HepG2 (cell line): Measurements from ENCODE around the gene SEMA3E.

ENCODE experiments used
- FOSL2 ChIP-seq: sonication (generic); formaldehyde crosslinking; IDR thresholded peaks from 2 replicates; pipeline ENCODE4 v1.4.0; 2020; ENCODE audit warnings: missing genetic modification reagents
- JUN ChIP-seq: sonication (generic); formaldehyde crosslinking; IDR thresholded peaks from 2 replicates; pipeline ENCODE4 v1.4.0; 2020; ENCODE audit warnings: mild to moderate bottlenecking, missing genetic modification reagents
- TF ChIP-seq, protein P1 (sequence below): sonication (generic); formaldehyde crosslinking; IDR thresholded peaks from 2 replicates; pipeline ENCODE4 v1.5.0; 2020; ENCODE audit warnings: mild to moderate bottlenecking, missing genetic modification reagents, moderate library complexity

GRCh38 chr7:83413424-83413823 is 235.5 kb downstream of the SEMA3E start:
- no peak for TF ChIP-seq JUN (CRISPR knock-in tag)
- TF ChIP-seq FOSL2 (CRISPR knock-in tag) = no peak
- TF ChIP-seq, protein P1, sequence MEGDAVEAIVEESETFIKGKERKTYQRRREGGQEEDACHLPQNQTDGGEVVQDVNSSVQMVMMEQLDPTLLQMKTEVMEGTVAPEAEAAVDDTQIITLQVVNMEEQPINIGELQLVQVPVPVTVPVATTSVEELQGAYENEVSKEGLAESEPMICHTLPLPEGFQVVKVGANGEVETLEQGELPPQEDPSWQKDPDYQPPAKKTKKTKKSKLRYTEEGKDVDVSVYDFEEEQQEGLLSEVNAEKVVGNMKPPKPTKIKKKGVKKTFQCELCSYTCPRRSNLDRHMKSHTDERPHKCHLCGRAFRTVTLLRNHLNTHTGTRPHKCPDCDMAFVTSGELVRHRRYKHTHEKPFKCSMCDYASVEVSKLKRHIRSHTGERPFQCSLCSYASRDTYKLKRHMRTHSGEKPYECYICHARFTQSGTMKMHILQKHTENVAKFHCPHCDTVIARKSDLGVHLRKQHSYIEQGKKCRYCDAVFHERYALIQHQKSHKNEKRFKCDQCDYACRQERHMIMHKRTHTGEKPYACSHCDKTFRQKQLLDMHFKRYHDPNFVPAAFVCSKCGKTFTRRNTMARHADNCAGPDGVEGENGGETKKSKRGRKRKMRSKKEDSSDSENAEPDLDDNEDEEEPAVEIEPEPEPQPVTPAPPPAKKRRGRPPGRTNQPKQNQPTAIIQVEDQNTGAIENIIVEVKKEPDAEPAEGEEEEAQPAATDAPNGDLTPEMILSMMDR (CRISPR knock-in tag) = no peak
